Activated T-helper 1 cell treated with anti-CD3 and anti-CD28 coated beads, Interleukin-2, amount 50 U/mL, for 16 hours (primary cell): ENCODE measurements around the gene PFKFB2.

Source experiments
- DNase-seq, 2 donors: peaks; one replicate each; pipeline ENCODE4 v3.0.0-alpha.2; 2020; ENCODE audit warnings: low read depth in 1 of 2, low spot score in 1 of 2

The PFKFB2 gene

DNA sequence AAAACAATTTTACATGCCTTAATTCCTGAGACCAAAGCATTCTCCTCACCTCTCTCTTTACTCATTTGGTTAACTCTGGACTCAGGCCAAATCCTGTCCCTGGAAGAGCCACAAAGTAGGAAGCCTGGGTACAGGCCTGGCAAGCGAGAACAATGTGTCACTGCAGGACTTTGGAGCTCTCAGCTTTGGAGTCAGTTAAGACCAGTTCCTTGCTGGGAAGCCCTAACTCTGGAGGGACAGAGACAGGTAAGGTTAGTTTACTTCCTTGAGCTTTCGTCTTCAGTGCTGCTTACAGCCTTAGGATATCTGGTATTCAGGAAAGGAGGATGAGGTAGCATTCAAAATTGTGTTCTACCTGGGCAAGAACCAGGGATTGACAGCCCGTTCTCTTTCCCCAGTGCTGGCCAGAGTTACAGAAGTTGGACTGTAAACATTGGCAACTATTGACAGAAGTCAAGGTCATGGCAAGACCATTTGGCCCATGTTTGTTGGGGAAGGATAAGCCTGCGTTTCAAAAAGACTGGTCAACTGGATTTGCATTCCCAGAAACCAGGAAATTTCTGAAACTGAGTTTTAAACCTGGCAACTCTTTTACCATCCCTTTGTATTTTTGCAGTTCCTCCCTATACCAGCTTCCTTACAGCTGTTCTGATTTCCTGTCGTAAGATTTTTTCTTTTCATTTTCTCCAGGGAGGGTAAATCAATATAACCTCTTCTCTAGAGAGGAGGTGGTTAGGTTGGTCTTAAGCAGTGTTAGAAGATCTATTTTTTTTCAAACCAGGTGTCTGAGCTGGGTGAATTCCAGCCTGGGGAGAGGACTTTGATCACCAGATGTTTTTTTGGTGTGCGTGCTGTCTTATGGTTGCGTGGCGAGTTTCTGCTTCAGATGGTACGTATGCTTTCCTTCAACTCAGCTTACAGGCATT, 35.9 kb downstream of the PFKFB2 start, which contains the start of gene C4BPB:
C4BPB (plus strand) TSS at position 160 of the 926 bp plus-strand sequence; CDS start at position 832, 672 bp downstream.
- DNase-seq, result no peak

DNA sequence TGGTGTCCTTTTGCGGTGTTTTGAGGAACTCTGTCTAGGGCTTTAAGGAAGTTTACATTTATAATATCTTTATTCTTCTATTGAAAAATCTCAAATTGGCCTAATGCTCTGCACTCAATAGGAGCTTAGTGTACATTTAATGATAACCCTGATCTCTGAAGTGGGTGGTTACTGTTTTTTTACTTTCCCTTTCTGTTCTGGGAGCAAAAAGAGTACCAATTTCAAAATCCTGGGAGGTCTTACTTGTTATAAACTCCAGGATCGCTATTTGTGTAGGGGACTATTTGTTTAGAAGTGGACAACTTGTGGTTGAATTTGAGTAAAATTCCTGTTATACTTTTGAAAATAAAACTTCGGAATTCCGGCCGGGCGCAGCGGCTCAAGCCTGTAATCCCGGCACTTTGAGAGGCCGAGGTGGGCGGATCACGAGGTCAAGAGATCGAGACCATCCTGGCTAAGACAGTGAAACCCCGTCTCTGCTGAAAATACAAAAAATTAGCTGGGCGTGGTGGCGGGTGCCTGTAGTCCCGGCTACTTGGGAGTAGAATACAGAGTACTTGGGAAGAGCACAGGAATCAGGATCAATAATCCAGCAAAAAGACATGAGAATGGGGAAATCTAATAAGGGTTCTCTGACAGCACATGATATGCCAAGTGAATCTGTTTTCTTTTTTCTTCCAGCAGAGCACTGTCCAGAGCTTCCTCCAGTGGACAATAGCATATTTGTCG, 36.7 kb downstream of the PFKFB2 start:
- DNase-seq, result no peak

DNA sequence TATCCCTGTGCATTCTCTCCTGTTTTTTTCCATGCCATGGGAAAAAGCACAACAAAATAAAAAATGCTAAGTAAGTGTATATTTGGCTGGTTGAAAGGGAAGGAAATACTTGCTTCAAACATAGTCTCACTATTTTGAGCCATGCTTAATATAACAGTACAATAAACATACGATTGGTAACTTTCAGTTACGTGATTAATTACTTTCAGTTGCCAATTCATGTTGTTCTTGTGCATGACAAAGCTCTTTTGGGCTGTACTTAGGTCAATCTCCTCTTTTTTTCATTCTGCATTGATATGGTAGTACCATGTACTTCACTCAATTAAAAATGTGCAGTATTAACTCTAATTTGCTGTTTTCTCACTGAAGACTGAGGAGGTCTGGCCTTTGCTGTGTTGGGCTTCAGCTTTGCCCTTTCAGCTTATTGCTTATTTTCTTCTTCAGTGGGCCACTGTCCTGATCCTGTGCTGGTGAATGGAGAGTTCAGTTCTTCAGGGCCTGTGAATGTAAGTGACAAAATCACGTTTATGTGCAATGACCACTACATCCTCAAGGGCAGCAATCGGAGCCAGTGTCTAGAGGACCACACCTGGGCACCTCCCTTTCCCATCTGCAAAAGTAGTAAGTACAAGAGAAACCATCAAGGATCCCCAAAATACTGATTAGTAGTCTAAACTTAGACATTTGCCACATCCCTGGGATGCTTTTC, 38.3 kb downstream of the PFKFB2 start:
- DNase-seq, result no peak

DNA sequence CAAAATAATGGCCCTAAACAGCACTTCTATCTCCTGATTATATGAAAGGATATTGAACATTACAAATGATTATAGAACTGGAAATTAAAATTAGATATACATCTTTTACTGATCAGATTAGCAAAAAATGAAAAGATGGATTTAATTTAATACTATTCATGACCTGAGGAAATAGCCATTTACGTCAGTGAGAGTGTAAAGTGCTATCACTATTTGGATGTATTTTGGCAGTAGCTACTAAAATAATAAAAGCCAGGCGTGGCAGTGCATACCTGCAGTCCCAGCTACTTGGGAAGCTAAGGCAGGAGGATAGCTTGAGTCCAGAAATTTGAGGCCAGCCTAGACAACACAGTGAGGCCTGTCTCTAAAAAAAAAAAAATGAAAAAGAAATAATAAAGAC, 40.9 kb downstream of the PFKFB2 start:
- no peak for DNase-seq

DNA sequence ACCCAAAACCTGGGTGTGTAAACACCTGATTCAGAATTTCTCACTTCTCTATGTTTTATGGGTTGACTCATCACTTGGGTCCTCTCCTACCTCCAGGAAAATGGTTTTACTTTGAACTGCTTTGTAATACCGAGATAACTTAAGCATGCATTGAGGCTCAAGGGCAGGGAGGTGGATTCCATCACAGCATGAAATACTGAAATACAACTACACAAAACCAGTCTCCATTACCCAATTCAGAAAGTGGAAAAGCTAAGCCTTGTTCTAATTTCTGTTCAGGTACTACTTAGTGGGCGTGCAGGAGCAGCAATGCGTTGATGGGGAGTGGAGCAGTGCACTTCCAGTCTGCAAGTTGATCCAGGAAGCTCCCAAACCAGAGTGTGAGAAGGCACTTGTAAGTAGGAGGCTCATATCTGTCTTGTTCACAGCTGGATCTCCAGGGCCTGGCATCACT, 44.8 kb downstream of the PFKFB2 start:
- no peak for DNase-seq

DNA sequence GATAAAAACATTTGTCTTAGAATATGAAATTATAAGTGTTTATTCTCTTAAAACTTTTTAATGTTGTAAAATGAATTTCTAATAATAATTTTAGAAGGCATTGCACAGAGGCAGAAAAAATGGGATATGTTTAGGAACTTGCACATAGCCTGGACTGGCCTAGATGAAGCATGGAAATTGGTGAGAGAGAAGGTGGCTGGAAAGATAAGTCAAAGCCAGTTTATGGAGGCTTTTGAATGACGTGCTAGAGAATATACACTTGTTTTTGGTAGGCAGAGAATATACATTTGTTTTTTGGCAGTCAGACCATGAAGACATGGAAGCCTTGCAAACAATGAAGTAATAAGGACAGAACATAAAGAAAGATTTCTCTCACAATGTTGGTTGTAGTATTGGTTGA, 48.6 kb downstream of the PFKFB2 start:
- DNase-seq, result no peak

DNA sequence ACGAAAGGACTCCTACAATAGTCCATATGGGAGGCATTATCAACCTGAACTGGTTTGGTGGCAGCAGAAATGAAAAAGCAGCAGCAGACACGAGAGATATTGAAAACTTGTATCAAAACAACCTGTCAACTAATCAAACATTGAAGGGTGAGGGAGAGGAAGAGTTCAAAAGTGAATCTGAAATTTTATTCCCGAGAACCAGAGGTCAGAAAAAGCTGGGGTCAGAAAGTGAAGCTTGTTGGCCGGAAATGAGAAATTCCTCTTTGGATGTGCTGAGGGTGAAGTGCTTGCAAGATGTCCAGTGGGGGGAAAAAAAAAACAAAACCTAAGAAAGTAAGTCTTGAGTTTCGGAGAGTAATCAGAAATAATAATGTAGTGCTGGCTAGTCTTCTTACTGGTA, 49.1 kb downstream of the PFKFB2 start:
- no peak for DNase-seq

DNA sequence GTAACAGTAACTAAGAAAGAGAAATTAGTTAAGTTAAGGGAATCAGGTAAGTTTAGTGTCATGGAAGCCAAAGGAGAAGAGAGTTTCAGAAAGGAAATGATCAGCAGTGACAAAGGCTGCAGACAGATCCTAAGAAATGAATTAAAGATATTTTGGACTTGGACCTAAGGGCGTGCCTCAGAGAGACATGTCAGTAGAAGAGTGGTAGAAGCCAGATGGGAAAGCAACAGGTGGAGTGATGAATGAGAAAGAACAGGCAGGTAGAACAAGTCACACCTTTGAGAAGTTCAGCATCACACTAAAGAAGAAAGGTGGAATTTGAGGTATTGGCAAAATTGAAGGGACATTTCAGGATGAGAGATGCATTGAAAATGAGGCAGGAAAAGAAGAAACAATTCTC, 49.6 kb downstream of the PFKFB2 start:
- no peak for DNase-seq

DNA sequence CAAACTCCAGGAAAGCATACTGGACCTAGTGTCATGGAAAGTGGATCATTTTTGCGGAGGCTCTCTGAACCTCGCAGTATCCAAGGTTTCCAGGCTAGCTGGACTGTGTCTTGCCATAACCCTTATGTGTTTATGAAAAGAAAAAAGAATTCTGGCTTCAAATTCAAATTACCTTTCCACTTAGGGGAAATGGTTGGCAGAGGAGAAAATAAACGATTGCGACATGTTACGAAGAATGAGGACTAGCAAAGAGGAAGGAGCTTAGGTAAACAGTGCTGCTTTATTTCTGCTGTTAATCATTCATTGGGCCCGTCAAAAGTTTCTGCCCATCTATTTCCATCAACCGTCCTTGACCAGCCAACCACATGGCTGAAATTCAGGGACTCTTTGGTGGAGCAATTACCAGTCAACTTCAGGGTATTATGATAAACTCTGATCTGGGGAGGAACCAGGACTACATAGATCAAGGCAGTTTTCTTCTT, 50.9 kb downstream of the PFKFB2 start, which contains the start of gene C4BPA:
C4BPA (plus strand) TSS at position 342 of the 482 bp plus-strand sequence. CDS start 8,793 bp downstream, outside the sequence.
- no peak for DNase-seq

DNA sequence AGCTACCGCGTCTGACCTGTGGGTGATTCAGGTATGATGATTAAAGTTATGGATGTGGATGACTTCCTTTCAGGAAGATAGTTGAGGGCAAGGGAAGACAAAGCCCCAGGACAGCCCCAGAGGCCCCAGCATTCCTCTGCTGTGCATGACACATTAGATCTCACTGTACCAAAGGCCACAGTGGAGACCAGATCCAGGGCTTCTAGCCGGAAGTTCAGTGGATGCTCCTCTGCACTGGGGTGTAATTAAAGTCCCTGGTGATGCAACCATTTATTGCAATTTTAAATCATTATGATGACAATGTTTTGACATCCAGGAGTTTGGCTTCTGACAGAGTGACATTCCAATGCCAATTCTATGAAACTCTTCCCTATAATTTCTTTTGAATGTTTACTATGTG, 55.9 kb downstream of the PFKFB2 start:
- DNase-seq, result no peak

DNA sequence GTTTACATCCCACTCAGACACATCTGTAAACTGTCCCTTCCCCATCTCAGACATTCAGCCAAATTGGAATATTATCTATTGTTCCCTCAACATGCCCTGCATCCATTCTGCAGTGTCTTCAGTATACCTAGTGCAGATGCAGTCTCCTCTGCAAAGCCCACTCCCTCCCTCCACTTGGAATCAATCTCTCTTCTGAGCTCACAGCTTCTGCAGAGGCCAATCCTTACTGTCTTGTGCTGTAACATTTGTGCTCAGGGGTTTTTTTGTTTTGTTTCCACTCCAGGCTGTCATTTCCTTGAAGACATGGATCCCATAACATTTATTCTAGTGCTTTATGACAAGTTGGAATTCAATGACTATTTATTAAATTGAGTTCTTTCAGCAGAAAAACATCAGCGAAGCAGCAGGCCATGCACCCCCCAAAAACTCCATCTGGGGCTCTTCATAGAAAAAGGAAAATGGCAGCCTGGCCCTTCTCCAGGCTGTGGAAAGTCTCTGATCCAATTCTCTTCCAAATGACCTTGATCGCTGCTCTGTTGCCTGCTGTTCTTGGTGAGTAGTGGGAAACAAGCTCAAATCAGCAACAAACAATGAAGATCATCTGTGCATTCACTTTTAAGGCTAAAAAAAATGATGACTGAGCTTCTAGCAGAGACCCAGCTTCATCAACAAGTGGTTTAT, 59.7 kb downstream of the PFKFB2 start:
- DNase-seq, result no peak

DNA sequence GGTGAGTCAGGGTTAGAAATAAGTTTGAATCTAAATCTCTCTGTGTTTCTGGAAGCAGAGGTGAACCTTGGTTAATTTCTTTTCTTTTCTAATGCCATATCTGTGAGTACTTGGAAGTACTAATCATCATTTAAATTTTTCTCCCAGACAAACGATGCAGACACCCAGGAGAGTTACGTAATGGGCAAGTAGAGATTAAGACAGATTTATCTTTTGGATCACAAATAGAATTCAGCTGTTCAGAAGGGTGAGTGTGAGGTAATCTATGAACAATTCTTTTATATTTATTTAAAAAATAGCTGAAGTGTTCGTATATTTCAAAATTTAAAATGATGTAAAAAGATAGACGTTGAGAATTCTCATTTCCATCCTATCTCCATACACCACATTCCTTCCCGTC, 62.2 kb downstream of the PFKFB2 start:
- DNase-seq, result no peak

DNA sequence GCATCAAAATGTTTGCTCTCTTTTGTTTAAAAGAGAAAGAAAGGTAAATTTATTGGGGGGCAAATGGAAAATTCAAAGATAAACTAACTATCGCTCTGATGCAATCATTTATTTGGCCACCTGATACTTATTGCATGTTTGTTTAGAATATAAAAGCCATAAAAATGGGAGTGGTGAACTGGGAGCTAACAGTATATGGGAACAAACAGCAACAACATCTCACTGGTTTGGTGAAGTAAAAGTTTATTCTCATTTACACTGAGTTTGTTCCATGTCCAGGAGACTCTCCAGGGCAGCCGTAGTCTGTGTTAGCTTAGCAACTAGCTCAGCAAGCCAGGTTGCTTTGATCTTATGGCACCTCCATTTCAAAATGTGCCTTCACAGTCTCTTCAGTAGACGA, 71.3 kb downstream of the PFKFB2 start:
- DNase-seq, result no peak

DNA sequence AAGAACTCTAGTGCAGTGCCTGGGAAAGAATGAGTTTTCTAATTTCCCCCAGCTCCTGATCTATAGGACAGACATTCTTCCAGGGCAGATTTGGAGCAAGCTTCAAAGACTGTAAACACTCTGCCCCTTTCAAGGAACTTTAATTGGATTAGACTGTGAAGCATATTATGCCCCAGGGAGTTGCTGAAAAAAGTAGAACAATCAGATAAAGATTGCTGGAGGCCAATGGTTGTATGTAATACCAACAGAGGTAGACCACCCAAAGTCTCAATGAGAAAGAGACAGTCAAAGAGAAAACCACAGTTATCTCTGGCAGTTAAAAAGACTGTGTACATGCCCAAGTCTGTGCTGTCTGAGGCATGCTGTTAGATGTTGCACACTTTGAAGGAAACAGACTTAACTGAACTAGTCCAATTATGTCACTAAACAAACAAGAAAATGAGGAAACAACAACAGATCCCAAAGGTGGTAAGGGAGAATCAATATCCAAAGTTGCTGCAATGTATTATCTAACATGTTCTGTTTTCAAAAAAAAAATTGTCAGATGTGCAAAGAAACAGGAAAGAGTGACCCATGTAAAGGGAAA, 75.4 kb downstream of the PFKFB2 start:
- no peak for DNase-seq

DNA sequence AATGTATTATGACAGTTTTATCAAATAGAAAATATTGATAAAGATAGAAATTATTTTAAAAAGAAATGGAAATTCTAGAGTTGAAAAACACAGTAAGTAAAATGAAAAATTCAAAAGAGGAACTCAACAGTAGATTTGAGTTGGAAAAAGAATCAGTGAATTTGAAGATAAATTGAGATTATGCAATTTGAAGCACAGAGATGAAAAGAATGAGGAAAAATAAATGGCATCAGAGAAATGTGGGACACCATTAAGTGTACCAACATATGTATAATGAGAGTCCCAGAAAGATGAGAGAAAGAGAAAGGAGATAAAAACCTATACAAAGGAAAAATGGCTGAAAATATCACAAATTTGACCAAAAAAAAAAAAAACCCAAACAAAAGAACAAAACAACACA, 76.0 kb downstream of the PFKFB2 start:
- DNase-seq, result no peak
